Panc1 (cell line): Measurements from ENCODE around the gene ATXN2. TPM values are rescaled to one million over a fixed set of nuclear protein-coding genes. Genes with fewer than 3 reads are reported as not detected.

ENCODE experiments used
- ATAC-seq: fragments of 200-7000 bp; cut with Tn5 transposase; 2 replicates; pipeline ENCODE4 v1.9.1; 2020; ENCODE audit warnings: mild to moderate bottlenecking, moderate library complexity
- BruUV-seq: library from RNA; stranded (reverse); fragments of 400-500 nt; replicated peaks from 2 replicates; lab custom pipeline; 2021; lab: Mats Ljungman, UMichigan
- CTCF ChIA-PET: fragments of 300-600 bp; sonication (Branson Sonifier 250); formaldehyde crosslinking; loops from one replicate; lab custom pipeline; 2022; ENCODE audit warnings: antibody characterized with exemption; lab: Charles Lee
- POLR2A ChIA-PET: fragments of 300-600 bp; sonication (Branson Sonifier 250); formaldehyde crosslinking; loops from one replicate; lab custom pipeline; 2022; ENCODE audit warnings: antibody characterized with exemption; lab: Charles Lee
- DNase-seq: peaks from one replicate; pipeline ENCODE4 v3.0.0-alpha.2; 2010; ENCODE audit warnings: low read depth, low spot score
- H3K27ac ChIP-seq: 2 replicates; pipeline ENCODE4 v1.5.1; 2011; ENCODE audit warnings: mild to moderate bottlenecking, low read length, inconsistent platforms
- H3K27me3 ChIP-seq: fragments of 200-500 bp; sonication (Bioruptor generic); 2 replicates; pipeline ENCODE4 v1.6.0; 2014; ENCODE audit warnings: low read length, inconsistent platforms; ENCODE audit not compliant: control insufficient read depth, insufficient read depth
- H3K36me3 ChIP-seq: fragments of 200-500 bp; sonication (Bioruptor generic); 2 replicates; pipeline ENCODE4 v1.5.1; 2014; ENCODE audit warnings: inconsistent platforms, mild to moderate bottlenecking, low read length, moderate library complexity; ENCODE audit not compliant: control insufficient read depth, insufficient read depth
- H3K4me1 ChIP-seq: 2 replicates; pipeline ENCODE4 v1.5.1; 2011; ENCODE audit warnings: inconsistent platforms, mild to moderate bottlenecking, low read length, moderate library complexity; ENCODE audit not compliant: control insufficient read depth, insufficient read depth
- H3K4me3 ChIP-seq, 2 experiments: 2 replicates each; pipeline ENCODE4 v1.5.1; 2011 to 2012; ENCODE audit warnings: low read depth in 2 of 2, low read length in 2 of 2, mild to moderate bottlenecking in 2 of 2, inconsistent platforms in 1 of 2, moderate library complexity in 1 of 2
- H3K9me3 ChIP-seq: fragments of 200-500 bp; sonication (Bioruptor generic); 2 replicates; pipeline ENCODE4 v1.5.1; 2014; ENCODE audit warnings: low read depth, mild to moderate bottlenecking, inconsistent platforms, low read length, moderate library complexity; ENCODE audit not compliant: control insufficient read depth, insufficient read depth
- POLR2AphosphoS5 ChIP-seq: IDR thresholded peaks from 2 replicates; pipeline ENCODE4 v1.6.1; 2012; ENCODE audit warnings: mild to moderate bottlenecking, low read depth, low read length, moderate library complexity
- SIN3A ChIP-seq: IDR thresholded peaks from 2 replicates; pipeline ENCODE4 v1.6.1; 2012; ENCODE audit warnings: low read depth, mild to moderate bottlenecking, low read length, moderate library complexity, borderline replicate concordance; ENCODE audit not compliant: insufficient read depth
- TCF7L2 ChIP-seq: IDR thresholded peaks from 2 replicates; pipeline ENCODE4 v1.6.1; 2011; ENCODE audit warnings: mild to moderate bottlenecking, low read depth, low read length, inconsistent platforms
- in situ Hi-C: cut with HindIII; loops from 2 replicates; pipeline ENCODE4 v1.10.0; 2016; ENCODE audit warnings: low sequenced_read_pairs, low pct_unique_long_range_greater_than_20kb
- intact Hi-C: fragments of 100-400 bp; cut with micrococcal nuclease; formaldehyde crosslinking; loops from one replicate; pipeline ENCODE4 v1.10.0; 2022; ENCODE audit not compliant: unreplicated experiment
- total RNA-seq: library from RNA; stranded (reverse); gene quantifications from one replicate; pipeline ENCODE4 v1.2.1, GENCODE V29; 2021; ENCODE audit not compliant: unreplicated experiment
- TF ChIP-seq, protein P1 (sequence below), 2 experiments: IDR thresholded peaks; 2 replicates each; pipeline ENCODE4 v1.6.1; 2011 to 2012; ENCODE audit warnings: low read depth in 2 of 2, control low read depth in 1 of 2, low read length in 1 of 2, mild to moderate bottlenecking in 1 of 2, moderate library complexity in 1 of 2; ENCODE audit not compliant: insufficient read depth in 1 of 2
- TF ChIP-seq, protein P2 (sequence below): fragments of 450-650 bp; IDR thresholded peaks from 2 replicates; pipeline ENCODE4 v1.5.1; 2017; ENCODE audit warnings: mild to moderate bottlenecking

ATXN2 gene
- total RNA-seq, 1 experiment from 2014 or later: 77.6 TPM

DNA sequence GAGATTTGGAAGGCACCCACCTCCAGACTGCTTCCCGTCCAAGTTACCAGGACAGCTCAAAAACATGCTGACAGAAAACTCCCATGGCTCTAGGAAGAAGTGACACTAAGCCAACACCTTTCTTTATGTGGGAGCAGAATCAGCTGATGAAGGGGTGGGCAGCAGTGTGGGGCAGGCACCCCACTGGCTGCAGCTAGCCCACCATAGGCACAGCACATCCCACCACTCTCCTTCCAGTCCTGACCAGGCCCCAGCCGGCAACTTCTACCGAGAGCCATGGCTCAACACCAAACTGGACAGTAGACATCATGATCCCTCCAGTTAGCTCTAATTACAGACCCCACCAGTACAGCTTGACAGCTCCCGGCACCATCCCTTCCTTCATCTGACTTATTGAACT, 148.4 kb downstream of the ATXN2 start:
- Histone ChIP-seq H3K27ac (peak overlapping the region; percentile 45; the same call in 1 of the 2 replicates), H3K9me3 (no peaks in the 10 kb centered on the region), H3K4me3 (no peak overlapping the region), H3K36me3 (peaks cover 7% of the 10 kb centered on the region; the same call in 1 of the 2 replicates), H3K27me3 (no peaks in the 10 kb centered on the region), H3K4me1 (peaks cover 35% of the 10 kb centered on the region)
- POLR2A ChIA-PET: no interaction called here
- intact Hi-C loops: loop anchor here (1.0 kb wide), 1 partner anchor 53 kb away; no protein-coding TSS in a partner anchor
- ATAC-seq: no peak
- no TSS peak for BruUV-seq
- in situ Hi-C loops: no loop called here
- no peak for DNase-seq
- CTCF ChIA-PET: interaction anchor here (0.5 to 1.6 kb wide), 3 partner anchors 47 to 359 kb away, joined by 4 to 12 read pairs (median 7); no protein-coding TSS in a partner anchor
- TF ChIP-seq, protein P1, sequence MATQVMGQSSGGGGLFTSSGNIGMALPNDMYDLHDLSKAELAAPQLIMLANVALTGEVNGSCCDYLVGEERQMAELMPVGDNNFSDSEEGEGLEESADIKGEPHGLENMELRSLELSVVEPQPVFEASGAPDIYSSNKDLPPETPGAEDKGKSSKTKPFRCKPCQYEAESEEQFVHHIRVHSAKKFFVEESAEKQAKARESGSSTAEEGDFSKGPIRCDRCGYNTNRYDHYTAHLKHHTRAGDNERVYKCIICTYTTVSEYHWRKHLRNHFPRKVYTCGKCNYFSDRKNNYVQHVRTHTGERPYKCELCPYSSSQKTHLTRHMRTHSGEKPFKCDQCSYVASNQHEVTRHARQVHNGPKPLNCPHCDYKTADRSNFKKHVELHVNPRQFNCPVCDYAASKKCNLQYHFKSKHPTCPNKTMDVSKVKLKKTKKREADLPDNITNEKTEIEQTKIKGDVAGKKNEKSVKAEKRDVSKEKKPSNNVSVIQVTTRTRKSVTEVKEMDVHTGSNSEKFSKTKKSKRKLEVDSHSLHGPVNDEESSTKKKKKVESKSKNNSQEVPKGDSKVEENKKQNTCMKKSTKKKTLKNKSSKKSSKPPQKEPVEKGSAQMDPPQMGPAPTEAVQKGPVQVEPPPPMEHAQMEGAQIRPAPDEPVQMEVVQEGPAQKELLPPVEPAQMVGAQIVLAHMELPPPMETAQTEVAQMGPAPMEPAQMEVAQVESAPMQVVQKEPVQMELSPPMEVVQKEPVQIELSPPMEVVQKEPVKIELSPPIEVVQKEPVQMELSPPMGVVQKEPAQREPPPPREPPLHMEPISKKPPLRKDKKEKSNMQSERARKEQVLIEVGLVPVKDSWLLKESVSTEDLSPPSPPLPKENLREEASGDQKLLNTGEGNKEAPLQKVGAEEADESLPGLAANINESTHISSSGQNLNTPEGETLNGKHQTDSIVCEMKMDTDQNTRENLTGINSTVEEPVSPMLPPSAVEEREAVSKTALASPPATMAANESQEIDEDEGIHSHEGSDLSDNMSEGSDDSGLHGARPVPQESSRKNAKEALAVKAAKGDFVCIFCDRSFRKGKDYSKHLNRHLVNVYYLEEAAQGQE (IDR thresholded peaks at IDR 0.05; ENCODE audit: insufficient read depth in 1 of 2, low read depth in 2 of 2, low read length in 1 of 2): no peak
- TF ChIP-seq SIN3A: no peak
- TF ChIP-seq POLR2AphosphoS5: no peak
- TF ChIP-seq, protein P2, sequence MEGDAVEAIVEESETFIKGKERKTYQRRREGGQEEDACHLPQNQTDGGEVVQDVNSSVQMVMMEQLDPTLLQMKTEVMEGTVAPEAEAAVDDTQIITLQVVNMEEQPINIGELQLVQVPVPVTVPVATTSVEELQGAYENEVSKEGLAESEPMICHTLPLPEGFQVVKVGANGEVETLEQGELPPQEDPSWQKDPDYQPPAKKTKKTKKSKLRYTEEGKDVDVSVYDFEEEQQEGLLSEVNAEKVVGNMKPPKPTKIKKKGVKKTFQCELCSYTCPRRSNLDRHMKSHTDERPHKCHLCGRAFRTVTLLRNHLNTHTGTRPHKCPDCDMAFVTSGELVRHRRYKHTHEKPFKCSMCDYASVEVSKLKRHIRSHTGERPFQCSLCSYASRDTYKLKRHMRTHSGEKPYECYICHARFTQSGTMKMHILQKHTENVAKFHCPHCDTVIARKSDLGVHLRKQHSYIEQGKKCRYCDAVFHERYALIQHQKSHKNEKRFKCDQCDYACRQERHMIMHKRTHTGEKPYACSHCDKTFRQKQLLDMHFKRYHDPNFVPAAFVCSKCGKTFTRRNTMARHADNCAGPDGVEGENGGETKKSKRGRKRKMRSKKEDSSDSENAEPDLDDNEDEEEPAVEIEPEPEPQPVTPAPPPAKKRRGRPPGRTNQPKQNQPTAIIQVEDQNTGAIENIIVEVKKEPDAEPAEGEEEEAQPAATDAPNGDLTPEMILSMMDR: no peak
- TF ChIP-seq TCF7L2: no peak

DNA sequence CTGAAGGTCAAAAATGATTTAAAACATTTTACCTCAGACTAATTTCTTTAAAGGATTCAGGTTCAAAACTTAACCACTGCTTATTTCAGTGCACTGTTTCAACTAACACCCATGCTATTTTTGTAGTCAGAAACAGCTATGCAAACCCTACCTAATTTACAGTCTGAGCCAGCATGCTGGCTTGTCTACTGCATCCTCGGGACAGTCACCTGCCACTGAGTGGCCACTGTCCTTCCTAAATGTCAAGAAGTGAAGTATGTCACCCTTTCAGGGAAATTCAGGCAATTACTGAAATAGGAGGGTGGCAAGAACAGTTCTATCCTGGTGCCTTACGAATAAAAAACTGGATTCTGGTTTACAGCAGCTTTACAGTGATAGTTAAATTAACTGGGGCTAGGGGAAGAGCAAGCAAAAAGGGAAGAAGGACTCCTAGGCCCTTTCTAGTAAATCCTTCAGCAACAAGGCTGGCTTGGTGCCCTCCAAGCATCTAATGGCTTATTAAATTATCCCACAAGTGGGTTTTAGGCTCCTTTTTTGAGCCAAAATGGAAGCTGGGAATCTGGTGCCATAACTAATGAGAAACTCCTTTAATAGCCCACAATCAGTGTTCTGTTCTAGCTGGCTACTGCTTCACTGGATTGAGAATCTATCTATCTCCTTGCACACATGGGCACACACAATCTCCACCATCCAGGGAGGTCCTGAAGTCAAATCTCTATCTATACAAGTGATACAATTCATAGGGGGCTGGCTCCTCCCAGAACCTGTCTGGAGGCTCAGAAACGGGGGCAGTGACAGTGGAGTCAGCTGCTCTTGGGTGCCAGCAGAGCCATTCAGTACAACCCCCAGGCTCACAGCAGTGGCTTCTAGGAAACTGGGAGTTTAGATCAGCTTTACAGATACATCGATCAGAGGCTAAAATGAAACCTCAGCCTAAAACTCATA, 150.0 kb downstream of the ATXN2 start:
- TF ChIP-seq POLR2AphosphoS5: no peak
- TF ChIP-seq SIN3A: 0 out of 2 replicates have a peak, but pooled peaks have one; percentile 33
- ChIA-PET CTCF (interaction anchor here (1.6 kb wide), 1 partner anchor 51 kb away, joined by 7 read pairs; no protein-coding TSS in a partner anchor), POLR2A (interaction anchor here (0.6 kb wide), 2 partner anchors 22 to 96 kb away, joined by 3 read pairs; no protein-coding TSS in a partner anchor)
- H3K9me3 ChIP-seq: no peaks in the 10 kb centered on the region
- peaks cover 50% of the 10 kb centered on the region for H3K4me1 ChIP-seq
- H3K27ac ChIP-seq: peak overlapping the region; percentile 52; the same call in 1 of the 2 replicates
- DNase-seq (no peak), ATAC-seq (no peak)
- intact Hi-C loops: no loop called here
- peaks cover 5% of the 10 kb centered on the region; the same call in 1 of the 2 replicates for H3K36me3 ChIP-seq
- in situ Hi-C loops: no loop called here
- no peaks in the 10 kb centered on the region for H3K27me3 ChIP-seq
- BruUV-seq: TSS peak; percentile 55
- H3K4me3 ChIP-seq: no peak overlapping the region
